ENCODE results near the gene PRC1.

DNA sequence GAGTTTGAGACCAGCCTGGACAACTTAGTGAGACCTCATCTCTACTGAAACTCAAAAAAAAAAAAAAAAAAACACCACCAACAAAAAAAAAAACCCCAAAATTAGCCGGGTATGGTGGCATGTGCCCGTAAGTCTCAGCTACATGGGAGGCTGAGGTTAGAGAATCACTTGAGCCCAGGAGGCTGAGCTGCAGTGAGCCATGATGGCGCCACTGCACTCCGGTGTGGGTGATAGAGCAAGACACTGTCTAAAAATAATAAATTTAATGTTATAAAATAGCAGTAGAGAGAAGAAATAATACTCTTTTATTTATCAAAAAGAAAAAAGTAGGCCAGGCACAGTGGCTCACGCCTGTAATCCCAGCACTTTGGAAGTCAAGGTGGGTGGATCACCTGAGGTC is 22.2 kb downstream of the PRC1 start:
- TF ChIP-seq, protein P1, sequence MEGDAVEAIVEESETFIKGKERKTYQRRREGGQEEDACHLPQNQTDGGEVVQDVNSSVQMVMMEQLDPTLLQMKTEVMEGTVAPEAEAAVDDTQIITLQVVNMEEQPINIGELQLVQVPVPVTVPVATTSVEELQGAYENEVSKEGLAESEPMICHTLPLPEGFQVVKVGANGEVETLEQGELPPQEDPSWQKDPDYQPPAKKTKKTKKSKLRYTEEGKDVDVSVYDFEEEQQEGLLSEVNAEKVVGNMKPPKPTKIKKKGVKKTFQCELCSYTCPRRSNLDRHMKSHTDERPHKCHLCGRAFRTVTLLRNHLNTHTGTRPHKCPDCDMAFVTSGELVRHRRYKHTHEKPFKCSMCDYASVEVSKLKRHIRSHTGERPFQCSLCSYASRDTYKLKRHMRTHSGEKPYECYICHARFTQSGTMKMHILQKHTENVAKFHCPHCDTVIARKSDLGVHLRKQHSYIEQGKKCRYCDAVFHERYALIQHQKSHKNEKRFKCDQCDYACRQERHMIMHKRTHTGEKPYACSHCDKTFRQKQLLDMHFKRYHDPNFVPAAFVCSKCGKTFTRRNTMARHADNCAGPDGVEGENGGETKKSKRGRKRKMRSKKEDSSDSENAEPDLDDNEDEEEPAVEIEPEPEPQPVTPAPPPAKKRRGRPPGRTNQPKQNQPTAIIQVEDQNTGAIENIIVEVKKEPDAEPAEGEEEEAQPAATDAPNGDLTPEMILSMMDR (IDR thresholded peaks at IDR 0.05 in 8 of 11, conservative IDR thresholded peaks at IDR 0.05 in 3 of 11): no peak
- no peak for TF ChIP-seq POLR2A (IDR thresholded peaks at IDR 0.05)
